ENCODE results near the gene TPCN1.

DNA sequence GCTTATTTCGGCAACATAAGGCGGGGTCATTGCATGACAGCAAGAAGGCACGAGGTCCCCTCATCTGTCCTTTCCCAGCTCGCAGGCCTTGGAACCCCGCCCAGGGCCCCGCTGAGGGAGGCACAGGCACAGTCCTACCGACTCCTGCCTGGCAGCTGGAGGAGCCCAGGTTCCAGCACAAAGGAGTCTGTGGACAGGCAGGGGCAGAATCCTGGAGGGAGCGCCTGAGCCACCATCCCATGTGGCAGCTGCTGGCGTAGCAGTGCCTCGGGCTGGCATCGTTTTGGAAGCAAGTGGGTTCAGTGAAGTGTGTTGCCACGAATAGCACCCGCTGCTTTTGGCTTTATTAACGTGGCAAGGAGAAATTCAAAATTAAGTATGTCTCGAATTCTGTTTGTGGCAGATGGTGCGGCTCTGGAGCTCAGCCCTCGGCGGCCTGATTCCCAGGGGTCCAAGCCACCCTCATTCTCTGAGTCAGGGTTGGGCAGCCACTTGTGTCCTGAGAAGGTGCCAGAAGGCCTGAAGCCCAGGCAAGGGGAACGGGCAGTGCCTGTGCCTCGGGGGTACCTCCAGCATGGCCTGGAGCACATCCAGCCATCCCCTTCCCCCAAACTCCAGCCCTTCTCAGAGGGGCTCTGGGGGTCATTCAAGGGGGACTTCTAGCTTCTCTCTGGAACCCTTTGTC lies 77.7 kb downstream of the TPCN1 start:
- no peak for TF ChIP-seq POLR2AphosphoS5 (IDR thresholded peaks at IDR 0.05; ENCODE audit: low read depth)
- TF ChIP-seq, protein P1, sequence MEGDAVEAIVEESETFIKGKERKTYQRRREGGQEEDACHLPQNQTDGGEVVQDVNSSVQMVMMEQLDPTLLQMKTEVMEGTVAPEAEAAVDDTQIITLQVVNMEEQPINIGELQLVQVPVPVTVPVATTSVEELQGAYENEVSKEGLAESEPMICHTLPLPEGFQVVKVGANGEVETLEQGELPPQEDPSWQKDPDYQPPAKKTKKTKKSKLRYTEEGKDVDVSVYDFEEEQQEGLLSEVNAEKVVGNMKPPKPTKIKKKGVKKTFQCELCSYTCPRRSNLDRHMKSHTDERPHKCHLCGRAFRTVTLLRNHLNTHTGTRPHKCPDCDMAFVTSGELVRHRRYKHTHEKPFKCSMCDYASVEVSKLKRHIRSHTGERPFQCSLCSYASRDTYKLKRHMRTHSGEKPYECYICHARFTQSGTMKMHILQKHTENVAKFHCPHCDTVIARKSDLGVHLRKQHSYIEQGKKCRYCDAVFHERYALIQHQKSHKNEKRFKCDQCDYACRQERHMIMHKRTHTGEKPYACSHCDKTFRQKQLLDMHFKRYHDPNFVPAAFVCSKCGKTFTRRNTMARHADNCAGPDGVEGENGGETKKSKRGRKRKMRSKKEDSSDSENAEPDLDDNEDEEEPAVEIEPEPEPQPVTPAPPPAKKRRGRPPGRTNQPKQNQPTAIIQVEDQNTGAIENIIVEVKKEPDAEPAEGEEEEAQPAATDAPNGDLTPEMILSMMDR (conservative IDR thresholded peaks at IDR 0.05; ENCODE audit: low read depth in 2 of 2): no peak
- TF ChIP-seq, protein P2, sequence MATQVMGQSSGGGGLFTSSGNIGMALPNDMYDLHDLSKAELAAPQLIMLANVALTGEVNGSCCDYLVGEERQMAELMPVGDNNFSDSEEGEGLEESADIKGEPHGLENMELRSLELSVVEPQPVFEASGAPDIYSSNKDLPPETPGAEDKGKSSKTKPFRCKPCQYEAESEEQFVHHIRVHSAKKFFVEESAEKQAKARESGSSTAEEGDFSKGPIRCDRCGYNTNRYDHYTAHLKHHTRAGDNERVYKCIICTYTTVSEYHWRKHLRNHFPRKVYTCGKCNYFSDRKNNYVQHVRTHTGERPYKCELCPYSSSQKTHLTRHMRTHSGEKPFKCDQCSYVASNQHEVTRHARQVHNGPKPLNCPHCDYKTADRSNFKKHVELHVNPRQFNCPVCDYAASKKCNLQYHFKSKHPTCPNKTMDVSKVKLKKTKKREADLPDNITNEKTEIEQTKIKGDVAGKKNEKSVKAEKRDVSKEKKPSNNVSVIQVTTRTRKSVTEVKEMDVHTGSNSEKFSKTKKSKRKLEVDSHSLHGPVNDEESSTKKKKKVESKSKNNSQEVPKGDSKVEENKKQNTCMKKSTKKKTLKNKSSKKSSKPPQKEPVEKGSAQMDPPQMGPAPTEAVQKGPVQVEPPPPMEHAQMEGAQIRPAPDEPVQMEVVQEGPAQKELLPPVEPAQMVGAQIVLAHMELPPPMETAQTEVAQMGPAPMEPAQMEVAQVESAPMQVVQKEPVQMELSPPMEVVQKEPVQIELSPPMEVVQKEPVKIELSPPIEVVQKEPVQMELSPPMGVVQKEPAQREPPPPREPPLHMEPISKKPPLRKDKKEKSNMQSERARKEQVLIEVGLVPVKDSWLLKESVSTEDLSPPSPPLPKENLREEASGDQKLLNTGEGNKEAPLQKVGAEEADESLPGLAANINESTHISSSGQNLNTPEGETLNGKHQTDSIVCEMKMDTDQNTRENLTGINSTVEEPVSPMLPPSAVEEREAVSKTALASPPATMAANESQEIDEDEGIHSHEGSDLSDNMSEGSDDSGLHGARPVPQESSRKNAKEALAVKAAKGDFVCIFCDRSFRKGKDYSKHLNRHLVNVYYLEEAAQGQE (IDR thresholded peaks at IDR 0.05; ENCODE audit: unreplicated experiment): no peak
- TF ChIP-seq CREB1 (CRISPR knock-in tag; IDR thresholded peaks at IDR 0.05; ENCODE audit: low read depth): no peak
- no peak for TF ChIP-seq EZH2phosphoT487 (IDR thresholded peaks at IDR 0.05; ENCODE audit: unreplicated experiment)
- TF ChIP-seq EZH2 (IDR thresholded peaks at IDR 0.05; ENCODE audit: low read depth, unreplicated experiment): no peak
- TF ChIP-seq, protein P3, sequence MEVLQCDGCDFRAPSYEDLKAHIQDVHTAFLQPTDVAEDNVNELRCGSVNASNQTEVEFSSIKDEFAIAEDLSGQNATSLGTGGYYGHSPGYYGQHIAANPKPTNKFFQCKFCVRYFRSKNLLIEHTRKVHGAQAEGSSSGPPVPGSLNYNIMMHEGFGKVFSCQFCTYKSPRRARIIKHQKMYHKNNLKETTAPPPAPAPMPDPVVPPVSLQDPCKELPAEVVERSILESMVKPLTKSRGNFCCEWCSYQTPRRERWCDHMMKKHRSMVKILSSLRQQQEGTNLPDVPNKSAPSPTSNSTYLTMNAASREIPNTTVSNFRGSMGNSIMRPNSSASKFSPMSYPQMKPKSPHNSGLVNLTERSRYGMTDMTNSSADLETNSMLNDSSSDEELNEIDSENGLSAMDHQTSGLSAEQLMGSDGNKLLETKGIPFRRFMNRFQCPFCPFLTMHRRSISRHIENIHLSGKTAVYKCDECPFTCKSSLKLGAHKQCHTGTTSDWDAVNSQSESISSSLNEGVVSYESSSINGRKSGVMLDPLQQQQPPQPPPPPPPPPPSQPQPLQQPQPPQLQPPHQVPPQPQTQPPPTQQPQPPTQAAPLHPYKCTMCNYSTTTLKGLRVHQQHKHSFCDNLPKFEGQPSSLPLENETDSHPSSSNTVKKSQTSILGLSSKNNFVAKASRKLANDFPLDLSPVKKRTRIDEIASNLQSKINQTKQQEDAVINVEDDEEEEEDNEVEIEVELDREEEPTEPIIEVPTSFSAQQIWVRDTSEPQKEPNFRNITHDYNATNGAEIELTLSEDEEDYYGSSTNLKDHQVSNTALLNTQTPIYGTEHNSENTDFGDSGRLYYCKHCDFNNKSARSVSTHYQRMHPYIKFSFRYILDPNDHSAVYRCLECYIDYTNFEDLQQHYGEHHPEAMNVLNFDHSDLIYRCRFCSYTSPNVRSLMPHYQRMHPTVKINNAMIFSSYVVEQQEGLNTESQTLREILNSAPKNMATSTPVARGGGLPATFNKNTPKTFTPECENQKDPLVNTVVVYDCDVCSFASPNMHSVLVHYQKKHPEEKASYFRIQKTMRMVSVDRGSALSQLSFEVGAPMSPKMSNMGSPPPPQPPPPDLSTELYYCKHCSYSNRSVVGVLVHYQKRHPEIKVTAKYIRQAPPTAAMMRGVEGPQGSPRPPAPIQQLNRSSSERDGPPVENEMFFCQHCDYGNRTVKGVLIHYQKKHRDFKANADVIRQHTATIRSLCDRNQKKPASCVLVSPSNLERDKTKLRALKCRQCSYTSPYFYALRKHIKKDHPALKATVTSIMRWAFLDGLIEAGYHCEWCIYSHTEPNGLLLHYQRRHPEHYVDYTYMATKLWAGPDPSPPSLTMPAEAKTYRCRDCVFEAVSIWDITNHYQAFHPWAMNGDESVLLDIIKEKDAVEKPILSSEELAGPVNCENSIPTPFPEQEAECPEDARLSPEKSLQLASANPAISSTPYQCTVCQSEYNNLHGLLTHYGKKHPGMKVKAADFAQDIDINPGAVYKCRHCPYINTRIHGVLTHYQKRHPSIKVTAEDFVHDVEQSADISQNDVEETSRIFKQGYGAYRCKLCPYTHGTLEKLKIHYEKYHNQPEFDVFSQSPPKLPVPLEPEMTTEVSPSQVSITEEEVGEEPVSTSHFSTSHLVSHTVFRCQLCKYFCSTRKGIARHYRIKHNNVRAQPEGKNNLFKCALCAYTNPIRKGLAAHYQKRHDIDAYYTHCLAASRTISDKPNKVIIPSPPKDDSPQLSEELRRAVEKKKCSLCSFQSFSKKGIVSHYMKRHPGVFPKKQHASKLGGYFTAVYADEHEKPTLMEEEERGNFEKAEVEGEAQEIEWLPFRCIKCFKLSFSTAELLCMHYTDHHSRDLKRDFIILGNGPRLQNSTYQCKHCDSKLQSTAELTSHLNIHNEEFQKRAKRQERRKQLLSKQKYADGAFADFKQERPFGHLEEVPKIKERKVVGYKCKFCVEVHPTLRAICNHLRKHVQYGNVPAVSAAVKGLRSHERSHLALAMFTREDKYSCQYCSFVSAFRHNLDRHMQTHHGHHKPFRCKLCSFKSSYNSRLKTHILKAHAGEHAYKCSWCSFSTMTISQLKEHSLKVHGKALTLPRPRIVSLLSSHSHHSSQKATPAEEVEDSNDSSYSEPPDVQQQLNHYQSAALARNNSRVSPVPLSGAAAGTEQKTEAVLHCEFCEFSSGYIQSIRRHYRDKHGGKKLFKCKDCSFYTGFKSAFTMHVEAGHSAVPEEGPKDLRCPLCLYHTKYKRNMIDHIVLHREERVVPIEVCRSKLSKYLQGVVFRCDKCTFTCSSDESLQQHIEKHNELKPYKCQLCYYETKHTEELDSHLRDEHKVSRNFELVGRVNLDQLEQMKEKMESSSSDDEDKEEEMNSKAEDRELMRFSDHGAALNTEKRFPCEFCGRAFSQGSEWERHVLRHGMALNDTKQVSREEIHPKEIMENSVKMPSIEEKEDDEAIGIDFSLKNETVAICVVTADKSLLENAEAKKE (CRISPR knock-in tag; IDR thresholded peaks at IDR 0.05): no peak
- no peak for TF ChIP-seq NANOG (IDR thresholded peaks at IDR 0.05; ENCODE audit: borderline replicate concordance)
- TF ChIP-seq JUNB (IDR thresholded peaks at IDR 0.05; ENCODE audit: unreplicated experiment): no peak
- TF ChIP-seq STAT1 (IDR thresholded peaks at IDR 0.05; ENCODE audit: unreplicated experiment): no peak
- no peak for TF ChIP-seq ZNF331 (CRISPR knock-in tag; IDR thresholded peaks at IDR 0.05; ENCODE audit: low read depth)
